ENCODE measurements around the gene ZNF524.

- TF ChIP-seq CTCF (IDR thresholded peaks at IDR 0.05) = no peak
- no peak for TF ChIP-seq POLR2A (IDR thresholded peaks at IDR 0.05)
Observed at GRCh38 chr19:55594996-55595545, 5.0 kb upstream of the ZNF524 start.

Data from body of pancreas (tissue), 4 donors.